ENCODE data around the gene MMUT.
A peak's percentile ranks its signal among the peaks of the same experiment; 100 is the strongest.

GRCh38 chr6:49409951-49410542 lies 53.0 kb downstream of the MMUT start:
- TF ChIP-seq YY1 (IDR thresholded peaks at IDR 0.05): no peak
- TF ChIP-seq, protein P1, sequence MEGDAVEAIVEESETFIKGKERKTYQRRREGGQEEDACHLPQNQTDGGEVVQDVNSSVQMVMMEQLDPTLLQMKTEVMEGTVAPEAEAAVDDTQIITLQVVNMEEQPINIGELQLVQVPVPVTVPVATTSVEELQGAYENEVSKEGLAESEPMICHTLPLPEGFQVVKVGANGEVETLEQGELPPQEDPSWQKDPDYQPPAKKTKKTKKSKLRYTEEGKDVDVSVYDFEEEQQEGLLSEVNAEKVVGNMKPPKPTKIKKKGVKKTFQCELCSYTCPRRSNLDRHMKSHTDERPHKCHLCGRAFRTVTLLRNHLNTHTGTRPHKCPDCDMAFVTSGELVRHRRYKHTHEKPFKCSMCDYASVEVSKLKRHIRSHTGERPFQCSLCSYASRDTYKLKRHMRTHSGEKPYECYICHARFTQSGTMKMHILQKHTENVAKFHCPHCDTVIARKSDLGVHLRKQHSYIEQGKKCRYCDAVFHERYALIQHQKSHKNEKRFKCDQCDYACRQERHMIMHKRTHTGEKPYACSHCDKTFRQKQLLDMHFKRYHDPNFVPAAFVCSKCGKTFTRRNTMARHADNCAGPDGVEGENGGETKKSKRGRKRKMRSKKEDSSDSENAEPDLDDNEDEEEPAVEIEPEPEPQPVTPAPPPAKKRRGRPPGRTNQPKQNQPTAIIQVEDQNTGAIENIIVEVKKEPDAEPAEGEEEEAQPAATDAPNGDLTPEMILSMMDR (IDR thresholded peaks at IDR 0.05; ENCODE audit: low read depth, low read length, missing input control): peak; percentile 84
- no peak for TF ChIP-seq GABPA (IDR thresholded peaks at IDR 0.05 in 1 of 2, conservative IDR thresholded peaks at IDR 0.05 in 1 of 2)
- TF ChIP-seq, protein P2, sequence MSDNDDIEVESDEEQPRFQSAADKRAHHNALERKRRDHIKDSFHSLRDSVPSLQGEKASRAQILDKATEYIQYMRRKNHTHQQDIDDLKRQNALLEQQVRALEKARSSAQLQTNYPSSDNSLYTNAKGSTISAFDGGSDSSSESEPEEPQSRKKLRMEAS (IDR thresholded peaks at IDR 0.05): no peak
- TF ChIP-seq SP1 (IDR thresholded peaks at IDR 0.05): no peak
- no peak for TF ChIP-seq HNF4A (conservative IDR thresholded peaks at IDR 0.05)
- TF ChIP-seq FOXA1 (IDR thresholded peaks at IDR 0.05): no peak
- TF ChIP-seq, protein P3, sequence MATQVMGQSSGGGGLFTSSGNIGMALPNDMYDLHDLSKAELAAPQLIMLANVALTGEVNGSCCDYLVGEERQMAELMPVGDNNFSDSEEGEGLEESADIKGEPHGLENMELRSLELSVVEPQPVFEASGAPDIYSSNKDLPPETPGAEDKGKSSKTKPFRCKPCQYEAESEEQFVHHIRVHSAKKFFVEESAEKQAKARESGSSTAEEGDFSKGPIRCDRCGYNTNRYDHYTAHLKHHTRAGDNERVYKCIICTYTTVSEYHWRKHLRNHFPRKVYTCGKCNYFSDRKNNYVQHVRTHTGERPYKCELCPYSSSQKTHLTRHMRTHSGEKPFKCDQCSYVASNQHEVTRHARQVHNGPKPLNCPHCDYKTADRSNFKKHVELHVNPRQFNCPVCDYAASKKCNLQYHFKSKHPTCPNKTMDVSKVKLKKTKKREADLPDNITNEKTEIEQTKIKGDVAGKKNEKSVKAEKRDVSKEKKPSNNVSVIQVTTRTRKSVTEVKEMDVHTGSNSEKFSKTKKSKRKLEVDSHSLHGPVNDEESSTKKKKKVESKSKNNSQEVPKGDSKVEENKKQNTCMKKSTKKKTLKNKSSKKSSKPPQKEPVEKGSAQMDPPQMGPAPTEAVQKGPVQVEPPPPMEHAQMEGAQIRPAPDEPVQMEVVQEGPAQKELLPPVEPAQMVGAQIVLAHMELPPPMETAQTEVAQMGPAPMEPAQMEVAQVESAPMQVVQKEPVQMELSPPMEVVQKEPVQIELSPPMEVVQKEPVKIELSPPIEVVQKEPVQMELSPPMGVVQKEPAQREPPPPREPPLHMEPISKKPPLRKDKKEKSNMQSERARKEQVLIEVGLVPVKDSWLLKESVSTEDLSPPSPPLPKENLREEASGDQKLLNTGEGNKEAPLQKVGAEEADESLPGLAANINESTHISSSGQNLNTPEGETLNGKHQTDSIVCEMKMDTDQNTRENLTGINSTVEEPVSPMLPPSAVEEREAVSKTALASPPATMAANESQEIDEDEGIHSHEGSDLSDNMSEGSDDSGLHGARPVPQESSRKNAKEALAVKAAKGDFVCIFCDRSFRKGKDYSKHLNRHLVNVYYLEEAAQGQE (IDR thresholded peaks at IDR 0.05): no peak
- no peak for TF ChIP-seq RXRA (IDR thresholded peaks at IDR 0.05)
- TF ChIP-seq JUND (IDR thresholded peaks at IDR 0.05): no peak
- peak; percentile 71 to 78 for TF ChIP-seq RAD21 (IDR thresholded peaks at IDR 0.05)

All from liver (tissue), 3 donors.